Neural cell (in vitro differentiated cells): ENCODE data around the gene ZSWIM8. TPM values are rescaled to one million over a fixed set of nuclear protein-coding genes. Genes with fewer than 3 reads are reported as not detected.

Experiments
- H2AFZ ChIP-seq: fragments of 200-600, 300-800 bp; sonication (generic), shearing (Covaris generic); 2 replicates; pipeline ENCODE4 v1.6.0; 2014; ENCODE audit warnings: low read depth, mild to moderate bottlenecking, antibody characterized with exemption, low read length, moderate library complexity
- H3F3A ChIP-seq: fragments of 200-600 bp; shearing (Covaris generic); 2 replicates; pipeline ENCODE4 v1.6.1; 2016; ENCODE audit warnings: mild to moderate bottlenecking, moderate library complexity, mixed read lengths, antibody characterized with exemption, low read length; ENCODE audit not compliant: insufficient read depth, poor library complexity, severe bottlenecking
- H3K27ac ChIP-seq: fragments of 200-600, 300-800 bp; sonication (generic), shearing (Covaris generic); 2 replicates; pipeline ENCODE4 v1.5.1; 2014; ENCODE audit warnings: mild to moderate bottlenecking, low read length, moderate library complexity
- H3K27me3 ChIP-seq: fragments of 300-800, 200-600 bp; sonication (generic), shearing (Covaris generic); 2 replicates; pipeline ENCODE4 v1.6.0; 2014; ENCODE audit warnings: mild to moderate bottlenecking, low read depth, low read length, moderate library complexity; ENCODE audit not compliant: insufficient read depth
- H3K36me3 ChIP-seq: fragments of 300-800, 200-600 bp; sonication (generic), shearing (Covaris generic); 2 replicates; pipeline ENCODE4 v1.5.1; 2014; ENCODE audit warnings: mild to moderate bottlenecking, antibody characterized with exemption, low read length, moderate library complexity; ENCODE audit not compliant: insufficient read depth
- H3K4me2 ChIP-seq: fragments of 300-800, 200-600 bp; sonication (generic), shearing (Covaris generic); 2 replicates; pipeline ENCODE4 v1.6.0; 2014; ENCODE audit warnings: mild to moderate bottlenecking, low read length
- H3K4me3 ChIP-seq: fragments of 300-800, 200-600 bp; sonication (generic), shearing (Covaris generic); 2 replicates; pipeline ENCODE4 v1.5.1; 2014; ENCODE audit warnings: mild to moderate bottlenecking, low read length, moderate library complexity
- H3K79me2 ChIP-seq: fragments of 200-600 bp; shearing (Covaris generic); replicated peaks from 2 replicates; pipeline ENCODE4 v1.6.0; 2014; ENCODE audit warnings: mild to moderate bottlenecking, low read length, moderate library complexity; ENCODE audit not compliant: insufficient read depth
- H3K9ac ChIP-seq: fragments of 300-800, 200-600 bp; sonication (generic), shearing (Covaris generic); 2 replicates; pipeline ENCODE4 v1.6.1; 2016; ENCODE audit warnings: mild to moderate bottlenecking, low read length, mixed read lengths
- H3K9me2 ChIP-seq: fragments of 200-600 bp; shearing (Covaris generic); 2 replicates; pipeline ENCODE4 v1.6.1; 2016; ENCODE audit warnings: mild to moderate bottlenecking, low read length, mixed read lengths; ENCODE audit not compliant: insufficient read depth
- H3K9me3 ChIP-seq: fragments of 200-600, 300-800 bp; sonication (generic), shearing (Covaris generic); 2 replicates; pipeline ENCODE4 v1.6.1; 2016; ENCODE audit warnings: mild to moderate bottlenecking, mixed run types, low read length, moderate library complexity, mixed read lengths
- H4K20me1 ChIP-seq: fragments of 200-600 bp; shearing (Covaris generic); 2 replicates; pipeline ENCODE4 v1.6.1; 2016; ENCODE audit warnings: mild to moderate bottlenecking, mixed run types; ENCODE audit not compliant: insufficient read depth
- EP300 ChIP-seq: fragments of 450-650 bp; conservative IDR thresholded peaks from 2 replicates; pipeline ENCODE4 v1.6.1; 2014; ENCODE audit warnings: antibody characterized with exemption, mild to moderate bottlenecking, moderate library complexity; ENCODE audit not compliant: poor library complexity, severe bottlenecking
- EZH2 ChIP-seq: fragments of 200-600, 300-800 bp; shearing (Covaris generic), sonication (generic); IDR thresholded peaks from 2 replicates; pipeline ENCODE4 v1.6.1; 2014; ENCODE audit warnings: antibody characterized with exemption, low read length, borderline replicate concordance, mild to moderate bottlenecking; ENCODE audit not compliant: insufficient read depth, poor library complexity, severe bottlenecking
- MXI1 ChIP-seq: fragments of 450-650 bp; conservative IDR thresholded peaks from 2 replicates; pipeline ENCODE4 v1.6.1; 2014; ENCODE audit warnings: antibody characterized with exemption, mild to moderate bottlenecking; ENCODE audit not compliant: poor library complexity, severe bottlenecking
- POLR2AphosphoS5 ChIP-seq: IDR thresholded peaks from 2 replicates; pipeline ENCODE4 v1.6.1; 2012
- RAD21 ChIP-seq: fragments of 450-650 bp; conservative IDR thresholded peaks from 2 replicates; pipeline ENCODE4 v1.6.1; 2014; ENCODE audit warnings: antibody characterized with exemption, mild to moderate bottlenecking, moderate library complexity
- REST ChIP-seq: IDR thresholded peaks from 2 replicates; pipeline ENCODE4 v1.6.1; 2012; ENCODE audit warnings: borderline replicate concordance
- SMC3 ChIP-seq: fragments of 450-650 bp; conservative IDR thresholded peaks from 2 replicates; pipeline ENCODE4 v1.6.1; 2014; ENCODE audit warnings: antibody characterized with exemption, mild to moderate bottlenecking, moderate library complexity; ENCODE audit not compliant: poor library complexity
- TAF1 ChIP-seq: IDR thresholded peaks from 2 replicates; pipeline ENCODE4 v1.6.1; 2012; ENCODE audit warnings: low read depth
- polyA plus RNA-seq: library from polyadenylated mRNA; depleted of rRNA; stranded (reverse); fragments of >200 nt; gene quantifications from 2 replicates; pipeline ENCODE4 v1.2.3, GENCODE V29; 2014
- TF ChIP-seq, protein P1 (sequence below): fragments of 450-650 bp; IDR thresholded peaks from 2 replicates; pipeline ENCODE4 v1.5.1; 2014; ENCODE audit warnings: antibody characterized with exemption, mild to moderate bottlenecking, moderate library complexity; ENCODE audit not compliant: poor library complexity, severe bottlenecking

The ZSWIM8 gene
- polyA plus RNA-seq, 1 donor from 2014 or later: 69.1 TPM

- no peak overlapping the region for H3K4me2 ChIP-seq
- H3K9me2 ChIP-seq: no peaks in the 10 kb centered on the region
- H3K9ac ChIP-seq: no peak overlapping the region
- H3F3A ChIP-seq: no peaks in the 10 kb centered on the region
- no peaks in the 10 kb centered on the region for H3K27me3 ChIP-seq
- no peaks in the 10 kb centered on the region for H3K36me3 ChIP-seq
- peaks cover 25% of the 10 kb centered on the region for H3K79me2 ChIP-seq
- H3K4me3 ChIP-seq: no peak overlapping the region
- no peaks in the 10 kb centered on the region for H3K9me3 ChIP-seq
- TF ChIP-seq EZH2 (no peak), MXI1 (no peak), REST (no peak), EP300 (no peak), RAD21 (no peak), POLR2AphosphoS5 (no peak), TAF1 (no peak), SMC3 (no peak)
- TF ChIP-seq, protein P1, sequence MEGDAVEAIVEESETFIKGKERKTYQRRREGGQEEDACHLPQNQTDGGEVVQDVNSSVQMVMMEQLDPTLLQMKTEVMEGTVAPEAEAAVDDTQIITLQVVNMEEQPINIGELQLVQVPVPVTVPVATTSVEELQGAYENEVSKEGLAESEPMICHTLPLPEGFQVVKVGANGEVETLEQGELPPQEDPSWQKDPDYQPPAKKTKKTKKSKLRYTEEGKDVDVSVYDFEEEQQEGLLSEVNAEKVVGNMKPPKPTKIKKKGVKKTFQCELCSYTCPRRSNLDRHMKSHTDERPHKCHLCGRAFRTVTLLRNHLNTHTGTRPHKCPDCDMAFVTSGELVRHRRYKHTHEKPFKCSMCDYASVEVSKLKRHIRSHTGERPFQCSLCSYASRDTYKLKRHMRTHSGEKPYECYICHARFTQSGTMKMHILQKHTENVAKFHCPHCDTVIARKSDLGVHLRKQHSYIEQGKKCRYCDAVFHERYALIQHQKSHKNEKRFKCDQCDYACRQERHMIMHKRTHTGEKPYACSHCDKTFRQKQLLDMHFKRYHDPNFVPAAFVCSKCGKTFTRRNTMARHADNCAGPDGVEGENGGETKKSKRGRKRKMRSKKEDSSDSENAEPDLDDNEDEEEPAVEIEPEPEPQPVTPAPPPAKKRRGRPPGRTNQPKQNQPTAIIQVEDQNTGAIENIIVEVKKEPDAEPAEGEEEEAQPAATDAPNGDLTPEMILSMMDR: no peak
- H3K27ac ChIP-seq: no peak overlapping the region
- no peaks in the 10 kb centered on the region for H4K20me1 ChIP-seq
- no peak overlapping the region for H2AFZ ChIP-seq
Observed at GRCh38 chr10:73742454-73742734, 43.0 kb upstream of the ZSWIM8 start.

DNA sequence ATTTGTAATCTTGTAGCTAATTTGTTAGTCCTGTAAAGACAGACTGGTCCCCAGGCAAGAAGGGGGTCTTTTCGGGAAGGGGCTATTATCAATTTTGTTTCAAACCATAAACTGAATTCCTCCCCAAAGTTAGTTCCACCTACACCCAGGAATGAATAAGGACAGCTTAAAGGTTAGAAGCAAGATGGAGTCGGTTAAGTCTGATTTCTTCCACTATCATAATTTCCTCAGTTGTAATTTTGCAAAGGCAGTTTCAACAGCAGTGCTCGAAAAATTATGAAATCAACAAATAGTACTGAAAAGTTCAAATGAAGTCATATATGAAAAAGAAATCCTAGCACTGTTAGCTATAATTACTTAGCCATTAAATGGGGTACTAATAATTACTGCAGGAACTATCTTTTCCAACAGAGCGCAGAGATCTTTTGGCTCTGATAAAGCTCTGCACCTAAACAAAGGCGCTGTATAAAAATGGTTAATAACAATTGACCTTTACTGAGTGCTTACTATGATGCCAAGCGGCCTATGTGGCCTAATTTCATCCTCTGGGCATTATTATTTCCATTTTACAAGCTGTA lies 42.0 kb upstream of the ZSWIM8 start:
- Histone ChIP-seq H3K27ac (peak overlapping the region; percentile 96), H3K9me2 (no peaks in the 10 kb centered on the region), H3K4me2 (peak overlapping the region; percentile 89), H3K27me3 (no peaks in the 10 kb centered on the region), H3F3A (no peaks in the 10 kb centered on the region), H3K9ac (peak overlapping the region; percentile 84), H3K4me3 (peak overlapping the region; percentile 79), H4K20me1 (no peaks in the 10 kb centered on the region), H3K9me3 (no peaks in the 10 kb centered on the region), H2AFZ (peak overlapping the region; percentile 35), H3K36me3 (no peaks in the 10 kb centered on the region), H3K79me2 (peaks cover 25% of the 10 kb centered on the region)
- no peak for TF ChIP-seq SMC3
- no peak for TF ChIP-seq MXI1
- TF ChIP-seq EP300: no peak
- TF ChIP-seq EZH2: no peak
- TF ChIP-seq, protein P1: no peak
- no peak for TF ChIP-seq REST
- no peak for TF ChIP-seq POLR2AphosphoS5
- no peak for TF ChIP-seq RAD21
- no peak for TF ChIP-seq TAF1
